Measurements from ENCODE around the gene FBXW10.
"Not testable (repeated sequence)": the region's sequence is repeated elsewhere in the genome, so short reads cannot be mapped to it uniquely, and the experiment has no call there.

FBXW10 gene

GRCh38 chr17:18753829-18754409 is 10.1 kb downstream of the FBXW10 start:
- not testable (repeated sequence) for DNase-seq (ENCODE audit: low spot score)

- not testable (repeated sequence) for DNase-seq (ENCODE audit: low spot score)
Observed at GRCh38 chr17:18755969-18756368, 12.1 kb downstream of the FBXW10 start.

GRCh38 chr17:18757368-18758044 is 13.7 kb downstream of the FBXW10 start:
- not testable (repeated sequence) for DNase-seq (ENCODE audit: low spot score)

- not testable (repeated sequence) for DNase-seq (ENCODE audit: low spot score)
Observed at GRCh38 chr17:18758344-18758743, 14.5 kb downstream of the FBXW10 start.

GRCh38 chr17:18760221-18760620 is 16.4 kb downstream of the FBXW10 start:
- DNase-seq (ENCODE audit: low spot score) = not testable (repeated sequence)

- DNase-seq (ENCODE audit: low spot score) = not testable (repeated sequence)
Observed at GRCh38 chr17:18770572-18770971, 26.7 kb downstream of the FBXW10 start.

- DNase-seq (ENCODE audit: low spot score) = not testable (repeated sequence)
Observed at GRCh38 chr17:18771066-18771465, 27.2 kb downstream of the FBXW10 start.

- no peak for DNase-seq (ENCODE audit: low spot score)
Observed at GRCh38 chr17:18772471-18772870, 28.6 kb downstream of the FBXW10 start.

GRCh38 chr17:18780991-18781718 is 37.3 kb downstream of the FBXW10 start, which contains the start of gene TVP23B:
Gene TVP23B (plus strand): TSS chr17:18781183. CDS start chr17:18781294, 111 bp downstream.
- DNase-seq (ENCODE audit: low spot score) = peak; percentile 91

- DNase-seq (ENCODE audit: low spot score) = not testable (repeated sequence)
Observed at GRCh38 chr17:18781805-18782204, 38.0 kb downstream of the FBXW10 start.

- not testable (repeated sequence) for DNase-seq (ENCODE audit: low spot score)
Observed at GRCh38 chr17:18785933-18786332, 42.1 kb downstream of the FBXW10 start.

- DNase-seq (ENCODE audit: low spot score) = not testable (repeated sequence)
Observed at GRCh38 chr17:18786890-18787289, 43.0 kb downstream of the FBXW10 start.

- DNase-seq (ENCODE audit: low spot score) = not testable (repeated sequence)
Observed at GRCh38 chr17:18791402-18791801, 47.5 kb downstream of the FBXW10 start.

GRCh38 chr17:18794841-18795240 is 51.0 kb downstream of the FBXW10 start:
- not testable (repeated sequence) for DNase-seq (ENCODE audit: low spot score)

- not testable (repeated sequence) for DNase-seq (ENCODE audit: low spot score)
Observed at GRCh38 chr17:18796887-18797286, 53.0 kb downstream of the FBXW10 start.

- not testable (repeated sequence) for DNase-seq (ENCODE audit: low spot score)
Observed at GRCh38 chr17:18803458-18804245, 59.8 kb downstream of the FBXW10 start.

GRCh38 chr17:18815924-18816323 is 72.1 kb downstream of the FBXW10 start:
- not testable (repeated sequence) for DNase-seq (ENCODE audit: low spot score)

GRCh38 chr17:18816489-18817371 is 72.9 kb downstream of the FBXW10 start:
- DNase-seq (ENCODE audit: low spot score) = peak; percentile 57

GRCh38 chr17:18821430-18821829 is 77.6 kb downstream of the FBXW10 start:
- DNase-seq (ENCODE audit: low spot score) = not testable (repeated sequence)

- DNase-seq (ENCODE audit: low spot score) = not testable (repeated sequence)
Observed at GRCh38 chr17:18827613-18828012, 83.8 kb downstream of the FBXW10 start.
